Body of pancreas (tissue), 4 donors: ENCODE results near the gene PLXNC1.

Source experiments
- CTCF ChIP-seq, 7 experiments: fragments of 450-650 bp in 4 of 7; fragments of 200-600 bp in 3 of 7; sonication (generic) in 3 of 7; IDR thresholded peaks; one replicate each; pipeline ENCODE4 v1.5.1; 2016 to 2019; ENCODE audit warnings: antibody characterized with exemption in 7 of 7
- POLR2A ChIP-seq, 3 donors: fragments of 450-650 bp; IDR thresholded peaks; one replicate each; pipeline ENCODE4 v1.6.1; 2016; ENCODE audit warnings: antibody characterized with exemption in 3 of 3, mild to moderate bottlenecking in 2 of 3

GRCh38 chr12:94327809-94328208, 179.4 kb downstream of the PLXNC1 start:
- TF ChIP-seq POLR2A (IDR thresholded peaks at IDR 0.05) (no peak), CTCF (IDR thresholded peaks at IDR 0.05) (no peak)
